Germinal center (tissue), 1 donor: ENCODE results near the gene SKIDA1.
"Not testable (repeated sequence)": the region's sequence is repeated elsewhere in the genome, so short reads cannot be mapped to it uniquely, and the experiment has no call there.

Source experiments
- DNase-seq: peaks from one replicate; pipeline ENCODE4 v3.0.0; 2012; ENCODE audit warnings: mixed read lengths, low spot score

SKIDA1 gene

GRCh38 chr10:21525367-21526187 lies at the start of gene SKIDA1:
TSS of gene SKIDA1 (minus strand) at chr10:21525682. CDS start at chr10:21517822, 7,860 bp downstream.
- peak; percentile 50 for DNase-seq

- DNase-seq = not testable (repeated sequence)
Observed at GRCh38 chr10:21574514-21574913, 49.0 kb upstream of the SKIDA1 start.

DNA sequence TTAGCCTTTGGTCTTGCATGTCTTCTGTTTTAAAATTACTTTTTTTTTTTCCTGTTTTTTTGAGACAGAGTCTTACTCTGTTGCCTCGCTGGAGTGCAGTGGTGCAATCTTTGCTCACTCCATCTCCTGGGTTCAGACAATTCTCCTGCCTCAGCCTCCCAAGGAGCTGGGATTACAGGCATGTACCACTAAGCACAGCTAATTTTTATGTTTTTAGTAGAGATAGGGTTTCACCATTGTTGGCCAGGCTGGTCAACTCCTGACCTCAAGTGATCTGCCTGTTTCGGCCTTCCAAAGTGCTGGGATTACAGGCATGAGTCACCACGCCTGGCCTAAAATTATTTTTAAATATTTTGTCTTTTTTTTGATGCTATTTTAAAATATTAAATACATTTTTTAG lies 47.1 kb upstream of the SKIDA1 start:
- no peak for DNase-seq

DNA sequence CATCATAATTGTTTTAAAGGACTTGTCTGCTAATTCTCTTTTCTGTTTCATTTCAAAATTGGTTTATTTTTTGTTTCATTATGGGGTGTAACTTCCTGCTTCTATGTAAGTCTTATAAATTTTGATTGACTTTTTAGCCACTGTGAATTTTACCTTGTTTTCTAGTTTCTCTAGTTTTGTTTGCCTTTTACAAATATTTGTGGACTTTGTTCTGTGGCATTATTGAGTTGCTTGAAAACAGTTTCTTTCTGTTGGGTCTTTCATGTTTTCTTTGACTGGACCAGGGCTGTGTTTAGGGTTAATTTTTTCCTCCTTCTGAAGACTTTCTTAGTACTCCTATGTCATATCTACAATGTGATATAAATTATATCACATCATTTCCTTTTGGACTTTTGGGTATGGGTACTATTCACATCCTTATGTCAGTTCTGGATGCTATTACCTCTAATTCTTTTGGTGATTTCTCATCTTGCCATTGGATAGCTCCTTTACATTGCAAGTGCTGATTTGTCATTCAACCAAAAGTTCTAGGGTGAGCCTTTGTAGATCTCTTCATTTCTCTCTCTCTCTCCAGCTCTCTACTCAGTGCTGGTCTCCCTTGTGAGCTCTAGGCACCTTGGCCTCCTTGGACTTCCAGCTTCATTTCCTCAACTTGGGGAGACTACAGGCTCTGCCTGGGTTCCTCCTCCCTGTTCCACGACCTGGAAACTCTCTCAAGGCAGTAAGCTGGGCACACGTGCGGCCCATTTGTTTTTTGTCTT lies 45.5 kb upstream of the SKIDA1 start:
- no peak for DNase-seq

- DNase-seq = not testable (repeated sequence)
Observed at GRCh38 chr10:21558984-21559383, 33.5 kb upstream of the SKIDA1 start.

- DNase-seq = no peak
Observed at GRCh38 chr10:21556527-21556926, 31.0 kb upstream of the SKIDA1 start.

- no peak for DNase-seq
Observed at GRCh38 chr10:21552638-21553037, 27.2 kb upstream of the SKIDA1 start.

- no peak for DNase-seq
Observed at GRCh38 chr10:21547246-21547645, 21.8 kb upstream of the SKIDA1 start.

- DNase-seq = not testable (repeated sequence)
Observed at GRCh38 chr10:21540701-21541100, 15.2 kb upstream of the SKIDA1 start.

DNA sequence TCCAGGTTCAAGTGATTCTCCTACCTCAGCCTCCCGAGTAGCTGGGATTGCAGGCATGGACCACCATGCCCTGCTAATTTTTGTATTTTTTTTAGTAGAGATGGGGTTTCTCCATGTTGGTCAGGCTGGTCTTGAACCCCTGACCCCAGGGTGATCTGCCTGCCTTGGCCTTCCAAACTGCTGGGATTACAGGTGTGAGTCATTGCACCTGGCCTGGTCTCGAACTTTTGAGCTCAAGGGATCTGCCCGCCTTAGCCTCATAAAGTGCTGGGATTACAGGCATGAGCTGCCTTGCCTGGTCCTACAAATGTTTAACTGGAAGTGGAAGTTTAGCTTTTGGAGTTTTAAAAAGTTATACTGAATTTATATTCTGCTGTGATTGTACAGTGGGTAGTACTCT lies 11.4 kb upstream of the SKIDA1 start:
- DNase-seq = no peak

- DNase-seq = not testable (repeated sequence)
Observed at GRCh38 chr10:21535976-21536375, 10.5 kb upstream of the SKIDA1 start.

GRCh38 chr10:21535494-21535965 lies 10.0 kb upstream of the SKIDA1 start:
- no peak for DNase-seq

- DNase-seq = peak; percentile 59
Observed at GRCh38 chr10:21534604-21535493, 9.4 kb upstream of the SKIDA1 start.

GRCh38 chr10:21534280-21534586 lies 8.8 kb upstream of the SKIDA1 start:
- no peak for DNase-seq

DNA sequence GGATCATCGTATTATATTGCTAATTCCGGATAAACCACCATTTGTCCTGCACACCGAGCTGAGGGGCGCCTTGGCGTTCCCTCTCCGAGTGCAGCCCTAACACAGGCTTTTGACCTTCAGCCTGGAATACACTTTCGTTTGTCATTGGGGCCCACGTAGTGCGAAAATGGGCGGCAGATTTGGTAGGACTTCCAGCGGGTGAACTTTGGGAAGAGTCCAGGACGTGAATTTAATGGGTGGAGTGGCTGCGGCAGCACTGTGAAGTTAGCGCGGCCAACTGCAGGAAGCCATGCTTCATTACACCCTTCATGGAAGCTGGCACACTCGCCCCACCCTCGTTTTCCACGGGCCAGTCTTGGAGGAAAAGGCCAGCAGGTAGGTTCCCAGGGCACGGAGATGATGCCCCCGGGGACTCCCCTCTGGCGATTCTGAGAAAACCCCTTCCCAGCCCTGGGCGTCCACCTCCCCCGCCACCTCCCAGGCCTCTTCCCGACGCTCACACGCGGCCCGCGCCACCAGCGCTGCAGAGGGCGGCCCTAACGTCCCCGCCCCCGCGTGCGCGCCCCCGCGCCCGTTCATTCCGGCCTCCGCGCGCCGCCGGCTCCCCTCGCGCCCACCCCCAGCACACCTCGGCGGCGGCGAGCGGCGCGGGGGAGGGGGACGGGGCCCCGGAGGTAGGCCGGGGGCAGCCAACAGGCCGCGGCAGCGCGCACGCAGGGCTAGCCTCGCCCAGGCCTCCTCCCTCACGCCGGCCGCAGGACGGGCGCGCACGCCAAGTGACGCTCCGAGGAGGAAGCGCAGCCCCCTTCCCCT lies 8.2 kb upstream of the SKIDA1 start, which contains the start of gene MLLT10:
Gene MLLT10 (plus strand): TSS at position 766 of the 813 bp plus-strand sequence. CDS start 413 bp downstream, outside the sequence.
- peak; percentile 94 for DNase-seq

- DNase-seq = no peak
Observed at GRCh38 chr10:21532694-21533466, 7.4 kb upstream of the SKIDA1 start.

- DNase-seq = no peak
Observed at GRCh38 chr10:21531164-21531563, 5.7 kb upstream of the SKIDA1 start.

DNA sequence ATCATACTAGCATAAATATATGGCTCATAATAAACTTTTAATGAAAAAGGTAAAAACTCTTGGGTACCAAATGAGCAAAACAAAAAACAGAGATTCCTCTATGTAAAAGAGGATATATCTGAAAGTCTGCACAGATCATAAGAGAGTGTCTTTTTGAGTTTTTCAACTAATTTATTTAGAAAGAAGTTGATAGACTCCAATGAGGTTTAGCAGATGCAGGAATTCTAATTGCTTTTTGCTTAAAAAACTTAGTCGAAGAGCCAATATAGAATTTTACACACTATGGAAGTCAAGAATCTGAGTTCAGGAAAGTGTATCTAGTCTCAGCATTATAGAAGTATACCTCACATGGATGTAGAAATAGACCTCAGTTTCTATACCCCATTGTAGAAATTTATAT lies 5.2 kb upstream of the SKIDA1 start:
- DNase-seq = no peak

DNA sequence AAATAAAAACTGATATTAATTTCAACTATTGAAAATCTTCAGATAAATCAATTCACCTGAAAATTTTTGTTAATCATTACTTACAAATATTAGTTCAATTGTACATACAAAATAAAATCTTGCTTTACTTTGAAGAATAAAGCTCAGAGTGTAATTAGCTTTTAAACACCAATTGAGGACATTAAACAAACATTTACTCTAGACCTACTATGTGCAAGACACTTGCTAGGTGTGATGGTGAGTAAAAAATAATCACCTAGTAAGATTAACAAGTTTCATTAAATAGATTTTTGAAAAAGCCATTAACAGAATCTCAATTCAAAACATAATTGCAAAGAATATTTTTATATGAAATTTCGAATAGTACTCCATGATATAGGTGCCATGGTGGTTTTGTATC lies 4.7 kb upstream of the SKIDA1 start:
- no peak for DNase-seq
